Astrocyte of the cerebellum (primary cell): ENCODE data around the gene CYP3A5.

Source experiments
- DNase-seq: peaks from one replicate; pipeline ENCODE4 v3.0.0-alpha.2; 2011; ENCODE audit warnings: low read depth
- H3K4me3 ChIP-seq: 2 replicates; pipeline ENCODE4 v1.5.1; 2011; ENCODE audit warnings: mild to moderate bottlenecking, low read depth, low read length, moderate library complexity
- in situ Hi-C: cut with HindIII; loops from 2 replicates; pipeline ENCODE4 v1.10.0; 2017; ENCODE audit warnings: low sequenced_read_pairs
- TF ChIP-seq, protein P1 (sequence below): IDR thresholded peaks from 2 replicates; pipeline ENCODE4 v1.5.1; 2012; ENCODE audit warnings: low read length, low read depth, moderate library complexity, mild to moderate bottlenecking; ENCODE audit errors: missing control alignments

CYP3A5 gene

DNA sequence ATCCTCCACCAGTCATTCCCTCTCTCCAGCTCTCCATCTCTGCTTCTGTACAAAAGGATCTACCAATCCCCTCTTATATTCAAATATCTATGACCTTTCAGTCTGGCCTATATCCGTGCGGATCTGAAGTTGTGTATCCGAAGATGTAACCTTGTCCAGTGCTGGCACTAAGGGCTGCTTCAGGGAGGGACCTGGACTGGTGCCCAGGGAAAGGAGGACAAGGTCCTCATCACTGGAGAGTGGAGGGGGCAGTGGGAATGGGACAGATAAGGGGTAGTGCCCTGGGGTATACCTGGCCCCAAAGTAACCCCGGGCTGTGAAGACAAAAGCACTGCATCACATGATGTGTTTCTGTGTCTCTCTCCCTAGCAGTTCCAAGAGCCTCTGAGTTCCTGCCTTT, 80.0 kb downstream of the CYP3A5 start:
- in situ Hi-C loops, result no loop called here
- TF ChIP-seq, protein P1, sequence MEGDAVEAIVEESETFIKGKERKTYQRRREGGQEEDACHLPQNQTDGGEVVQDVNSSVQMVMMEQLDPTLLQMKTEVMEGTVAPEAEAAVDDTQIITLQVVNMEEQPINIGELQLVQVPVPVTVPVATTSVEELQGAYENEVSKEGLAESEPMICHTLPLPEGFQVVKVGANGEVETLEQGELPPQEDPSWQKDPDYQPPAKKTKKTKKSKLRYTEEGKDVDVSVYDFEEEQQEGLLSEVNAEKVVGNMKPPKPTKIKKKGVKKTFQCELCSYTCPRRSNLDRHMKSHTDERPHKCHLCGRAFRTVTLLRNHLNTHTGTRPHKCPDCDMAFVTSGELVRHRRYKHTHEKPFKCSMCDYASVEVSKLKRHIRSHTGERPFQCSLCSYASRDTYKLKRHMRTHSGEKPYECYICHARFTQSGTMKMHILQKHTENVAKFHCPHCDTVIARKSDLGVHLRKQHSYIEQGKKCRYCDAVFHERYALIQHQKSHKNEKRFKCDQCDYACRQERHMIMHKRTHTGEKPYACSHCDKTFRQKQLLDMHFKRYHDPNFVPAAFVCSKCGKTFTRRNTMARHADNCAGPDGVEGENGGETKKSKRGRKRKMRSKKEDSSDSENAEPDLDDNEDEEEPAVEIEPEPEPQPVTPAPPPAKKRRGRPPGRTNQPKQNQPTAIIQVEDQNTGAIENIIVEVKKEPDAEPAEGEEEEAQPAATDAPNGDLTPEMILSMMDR, result no peak
- DNase-seq, result no peak
- H3K4me3 ChIP-seq, result no peak overlapping the region
